HG03196 (cell line): ENCODE results near the gene INTS6L.

Experiments used
- ATAC-seq: cut with Tn5 transposase; IDR thresholded peaks from one replicate; pipeline ENCODE4 v1.9.1; 2021; ENCODE audit not compliant: unreplicated experiment

The INTS6L gene

DNA sequence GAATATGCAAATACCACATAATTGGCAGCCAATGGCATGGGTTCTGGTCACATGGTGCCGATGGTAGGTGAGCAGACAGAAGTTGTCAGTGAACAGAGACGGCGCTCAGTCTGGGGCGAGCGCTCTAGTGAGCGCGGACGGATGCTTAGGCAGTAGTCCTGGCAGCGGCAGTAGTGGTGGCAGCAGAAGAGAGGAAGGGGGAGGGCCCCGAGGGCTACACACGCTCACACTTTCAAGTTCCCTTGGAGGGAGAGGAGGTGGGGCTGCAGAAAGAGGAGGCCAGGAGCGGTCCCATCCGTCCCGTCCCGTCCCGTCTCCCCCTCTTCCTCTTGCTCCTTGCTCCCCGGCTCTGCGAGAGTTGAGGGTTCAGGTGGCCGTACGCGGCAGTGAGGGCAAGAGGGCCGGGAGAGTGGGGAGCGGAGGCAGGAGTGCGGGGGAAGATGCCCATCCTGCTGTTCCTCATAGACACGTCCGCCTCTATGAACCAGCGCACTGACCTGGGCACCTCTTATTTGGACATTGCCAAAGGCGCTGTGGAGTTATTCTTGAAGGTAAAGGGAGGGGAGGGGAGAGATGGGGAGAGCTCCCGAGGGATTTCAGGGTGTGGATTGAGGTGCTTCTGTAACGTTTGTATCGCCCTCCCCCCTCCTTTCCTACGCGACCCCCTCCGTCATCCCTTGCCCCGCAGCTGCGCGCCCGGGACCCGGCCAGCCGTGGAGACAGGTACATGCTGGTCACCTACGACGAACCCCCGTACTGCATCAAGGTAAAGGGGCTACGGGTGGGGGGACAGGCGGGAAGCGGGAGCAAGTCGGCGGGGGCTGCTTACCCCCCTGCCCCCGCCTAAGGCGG, at the start of gene INTS6L:
INTS6L (plus strand) TSS at position 108 of the 852 bp plus-strand sequence; CDS start at position 441, 333 bp downstream.
- ATAC-seq = peak; percentile 88

DNA sequence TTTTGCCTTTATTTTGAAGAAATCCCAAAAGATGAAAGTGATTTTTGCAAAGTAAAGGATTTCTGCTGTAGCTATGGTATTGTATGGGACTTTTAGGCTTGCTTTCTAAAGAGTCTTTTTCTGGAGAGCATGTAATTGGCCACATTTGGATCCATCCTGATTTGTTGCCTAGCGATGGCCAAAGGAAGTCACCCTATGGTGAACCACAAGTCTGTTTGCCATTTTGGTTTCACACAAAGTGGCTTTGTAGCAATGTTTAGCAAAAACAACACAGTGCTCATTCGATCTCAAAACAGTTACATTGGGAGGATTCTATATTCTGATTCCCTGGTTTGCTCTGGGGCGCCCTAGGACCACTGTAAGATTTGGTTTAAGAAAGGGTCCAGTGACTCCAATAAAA, 44.1 kb upstream of the INTS6L start:
- no peak for ATAC-seq

DNA sequence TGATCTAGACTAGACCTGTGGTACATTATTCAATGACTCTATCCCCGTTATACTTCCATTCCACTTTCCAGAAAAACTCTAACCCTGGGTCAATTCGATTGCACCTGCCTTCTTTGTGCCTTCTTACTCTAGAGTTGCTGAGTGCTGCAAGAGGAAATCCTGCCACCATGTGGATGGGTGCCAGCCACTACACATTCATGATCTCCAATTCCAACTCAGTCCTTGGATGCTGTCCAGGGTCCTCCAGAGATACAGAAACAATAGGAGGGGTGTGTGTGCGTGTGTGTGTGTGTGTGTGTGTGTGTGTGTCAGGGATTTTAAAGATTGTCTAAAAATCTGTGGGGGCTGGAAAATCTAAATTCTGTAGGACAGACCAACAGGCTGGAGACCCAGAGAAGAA, 42.9 kb upstream of the INTS6L start:
- no peak for ATAC-seq

DNA sequence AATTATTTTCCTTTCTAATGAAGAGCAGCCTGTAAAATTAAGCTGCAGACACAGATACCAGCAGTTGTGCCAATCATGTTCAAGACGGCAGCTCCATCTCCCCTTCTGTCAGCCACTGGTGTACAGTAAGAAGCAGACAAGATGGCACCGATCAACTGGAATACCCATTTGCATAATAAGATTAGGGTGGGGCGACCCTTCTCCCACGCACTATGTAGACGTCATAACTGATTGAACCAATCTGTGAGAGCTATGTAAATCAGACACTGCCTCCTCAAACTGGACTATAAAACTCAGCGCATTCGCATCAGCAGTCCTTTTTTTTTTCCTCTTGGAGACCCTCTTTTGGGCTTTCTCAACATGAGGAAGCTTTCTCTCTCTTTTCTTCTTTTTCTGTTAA, 40.4 kb upstream of the INTS6L start:
- no peak for ATAC-seq

DNA sequence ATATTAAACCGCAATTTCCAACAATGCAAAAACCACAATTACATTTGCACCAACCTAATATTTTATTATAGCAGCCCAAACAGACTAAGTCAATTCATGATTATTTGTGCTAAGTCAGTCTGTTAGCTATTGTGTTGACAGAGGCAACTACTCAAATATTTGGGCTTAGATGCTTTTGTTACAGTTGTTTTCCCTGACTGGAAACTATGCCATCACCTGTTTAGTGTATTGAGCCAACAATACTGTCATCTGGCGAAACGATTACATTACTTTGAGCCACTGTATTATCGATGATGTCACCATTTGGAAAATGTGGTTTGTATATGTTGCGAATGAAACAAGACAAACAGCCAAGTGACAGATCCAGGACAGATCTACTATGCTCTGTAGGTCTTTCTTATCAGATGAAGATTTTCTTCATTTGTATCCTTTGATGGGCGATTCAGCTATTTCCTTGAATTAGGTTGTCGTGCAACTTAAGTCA, 38.7 kb upstream of the INTS6L start:
- ATAC-seq = no peak

DNA sequence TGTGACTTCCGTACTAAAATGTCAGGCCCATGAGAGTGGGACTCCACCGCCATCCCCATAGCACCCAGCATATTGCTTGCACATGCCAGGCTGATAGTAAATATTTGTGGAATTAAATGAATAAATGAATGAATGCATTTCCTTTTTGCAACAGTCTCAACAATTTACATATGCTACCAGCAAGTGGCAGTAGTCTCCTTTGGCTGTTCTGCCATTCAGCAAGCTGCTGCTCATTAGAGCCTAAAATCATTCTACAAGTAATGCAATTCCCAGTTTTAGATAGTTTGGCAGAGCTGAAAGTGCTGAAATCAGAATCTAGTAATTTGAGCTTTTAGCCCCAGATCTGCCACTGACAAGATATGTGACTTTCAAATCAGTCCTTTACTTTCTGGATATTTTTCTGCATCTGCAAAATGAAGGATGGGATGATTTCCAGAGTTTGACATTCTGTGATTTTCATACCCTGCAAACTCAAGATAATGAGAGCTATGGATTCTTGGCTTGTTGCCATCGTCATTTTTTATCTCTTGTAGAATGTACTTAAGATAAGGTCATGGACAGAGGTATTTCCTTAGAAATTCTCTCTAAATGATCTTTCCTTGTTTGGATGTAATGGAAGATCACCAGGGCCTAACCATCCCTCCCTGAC, 35.7 kb upstream of the INTS6L start:
- no peak for ATAC-seq

- ATAC-seq = peak; percentile 79
These were observed 30.9 kb upstream of the INTS6L start for GRCh38 chrX:135489542-135489941.

DNA sequence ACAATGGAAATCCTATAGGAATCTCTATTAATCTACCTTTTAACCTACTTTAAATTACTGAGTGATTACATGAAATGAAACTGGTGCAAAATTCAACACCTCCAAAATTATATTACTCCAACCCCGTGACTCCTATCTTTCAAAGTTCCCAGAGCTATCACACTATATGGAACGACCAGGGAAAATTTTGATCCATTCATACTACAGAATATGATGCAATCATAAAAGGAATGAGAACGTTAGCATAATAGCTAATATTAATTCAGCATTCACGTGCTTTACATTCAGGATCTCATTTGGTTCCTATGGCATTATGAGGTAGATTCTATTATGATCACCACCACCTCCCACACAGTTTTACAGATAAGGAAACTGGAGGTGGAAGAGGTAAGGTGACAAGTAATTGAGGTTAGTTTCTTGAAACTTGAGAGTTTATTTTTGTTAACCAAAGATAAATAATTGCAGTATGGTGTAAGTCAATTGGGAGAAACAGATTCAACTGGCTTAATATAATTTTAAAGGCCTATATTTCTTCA, 29.4 kb upstream of the INTS6L start:
- ATAC-seq = no peak

DNA sequence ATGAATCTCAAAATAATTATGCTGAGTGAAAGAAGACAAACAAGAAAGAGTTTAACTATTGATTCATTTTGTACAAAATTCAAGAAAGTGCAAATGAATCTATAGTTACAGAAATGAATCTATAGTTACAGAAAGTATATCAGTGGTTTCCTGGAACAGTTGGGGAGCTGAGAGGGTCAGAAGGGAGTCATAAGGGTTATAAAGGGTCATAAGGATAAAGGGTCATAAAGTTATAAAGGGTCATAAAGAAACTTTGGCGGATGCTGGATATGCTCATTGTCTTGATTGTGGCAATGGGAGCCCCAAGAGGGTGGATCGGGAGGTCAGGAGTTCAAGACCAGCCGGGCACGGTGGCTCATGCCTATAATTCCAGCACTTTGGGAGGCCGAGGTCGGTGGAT, 26.0 kb upstream of the INTS6L start:
- no peak for ATAC-seq

DNA sequence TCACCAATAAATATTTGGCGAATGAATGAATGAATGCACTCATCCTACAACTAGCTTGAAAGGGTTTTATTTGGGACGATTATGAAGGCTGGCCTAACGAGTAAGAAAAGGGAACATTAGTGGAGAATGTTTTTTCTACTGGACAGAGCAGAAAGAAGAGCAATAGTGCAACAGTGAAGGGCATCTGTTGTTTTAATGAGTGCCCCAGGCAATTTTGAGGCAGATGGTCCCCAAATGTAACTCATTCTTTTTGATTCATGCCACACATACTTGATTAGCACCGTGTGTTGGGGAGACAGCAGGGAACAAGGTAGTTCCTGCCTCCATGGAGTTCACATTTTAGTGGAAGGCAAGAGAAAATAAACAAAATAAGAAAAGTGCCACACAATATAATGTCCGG, 22.7 kb upstream of the INTS6L start:
- ATAC-seq = no peak

DNA sequence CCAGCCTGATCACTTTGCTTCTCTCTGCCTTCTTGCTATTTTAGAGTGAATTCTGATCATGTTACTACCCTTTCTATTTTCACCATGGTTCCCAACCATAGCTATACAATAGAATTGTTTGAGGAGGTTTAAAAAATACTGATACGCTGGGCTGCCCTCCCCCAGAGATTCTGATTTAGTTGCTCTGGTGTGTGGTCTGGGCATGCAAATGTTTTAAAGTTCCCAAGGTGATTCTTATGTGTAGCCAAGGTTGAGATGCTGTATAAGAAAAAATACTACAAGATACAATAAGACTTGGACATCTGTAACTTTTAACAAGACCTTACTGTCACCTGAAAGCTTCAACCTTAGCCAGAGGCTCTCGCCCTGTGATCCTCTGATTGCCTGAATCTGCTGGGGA, 22.2 kb upstream of the INTS6L start:
- no peak for ATAC-seq

DNA sequence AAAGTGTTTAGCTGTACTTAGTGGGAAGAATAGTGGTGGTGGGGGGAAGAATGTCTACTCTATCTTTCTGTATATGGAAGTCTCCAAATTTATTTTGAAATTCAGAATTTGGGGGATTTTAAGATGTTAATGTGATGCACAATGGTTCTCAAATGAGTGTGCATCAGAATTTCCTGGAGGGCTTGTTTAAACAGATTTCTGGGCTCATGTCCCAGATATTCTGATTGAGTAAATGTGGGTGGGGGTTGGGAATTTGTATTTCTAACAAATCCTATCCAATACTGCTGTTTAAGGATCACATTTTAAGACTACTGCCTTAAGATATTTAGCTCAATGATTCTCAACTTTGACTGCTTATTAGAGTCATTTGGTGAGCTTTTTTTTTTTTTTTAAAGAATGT, 15.1 kb upstream of the INTS6L start:
- no peak for ATAC-seq

DNA sequence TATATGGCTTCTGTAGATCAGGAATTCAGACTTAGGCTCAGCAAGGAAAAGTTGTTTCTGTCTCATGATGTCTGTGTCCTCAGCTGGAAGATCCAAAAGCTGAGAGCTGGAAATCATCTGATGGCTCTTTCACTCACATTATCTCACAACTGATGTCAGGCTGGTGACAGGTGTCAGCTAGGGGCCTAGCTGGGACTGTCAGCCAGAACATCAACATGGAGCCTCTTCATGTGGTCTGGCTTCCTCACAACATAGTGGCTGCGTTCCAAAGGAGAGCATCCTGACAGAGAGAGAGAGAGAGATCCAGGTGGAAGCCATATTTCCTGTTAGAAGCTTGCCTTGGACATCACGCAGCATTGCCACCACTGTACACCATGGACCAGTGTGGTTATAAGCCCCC, 10.6 kb upstream of the INTS6L start:
- no peak for ATAC-seq

DNA sequence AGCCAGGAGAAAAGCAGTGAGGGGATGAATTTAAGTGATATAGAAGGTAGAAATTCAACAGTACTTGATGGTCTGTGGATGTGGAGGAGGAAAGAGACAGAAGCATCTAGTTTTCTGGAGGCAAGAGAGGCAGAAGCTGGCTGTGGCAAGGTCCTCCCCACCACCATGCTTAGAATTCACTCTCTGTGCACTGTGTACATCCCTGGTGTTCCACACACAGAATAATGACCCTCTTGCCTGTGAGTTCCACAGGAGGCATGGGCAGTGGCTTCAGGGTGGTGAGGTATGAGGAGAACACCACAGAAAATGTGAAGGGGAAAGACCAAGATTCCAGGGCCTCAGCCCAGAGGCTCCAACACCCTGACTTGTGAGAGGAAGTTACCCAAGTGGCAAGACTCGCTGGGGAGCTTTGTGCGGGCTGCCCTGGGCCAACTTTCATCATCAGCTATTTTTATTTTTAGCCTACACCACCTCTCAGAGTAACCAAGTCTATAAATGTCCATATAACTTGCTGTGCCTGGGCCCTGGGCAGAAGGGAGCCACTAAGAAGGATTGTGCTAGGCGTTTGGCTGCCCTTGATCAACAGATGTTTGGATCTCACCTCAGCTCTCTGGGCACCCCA, 7.8 kb upstream of the INTS6L start:
- no peak for ATAC-seq

DNA sequence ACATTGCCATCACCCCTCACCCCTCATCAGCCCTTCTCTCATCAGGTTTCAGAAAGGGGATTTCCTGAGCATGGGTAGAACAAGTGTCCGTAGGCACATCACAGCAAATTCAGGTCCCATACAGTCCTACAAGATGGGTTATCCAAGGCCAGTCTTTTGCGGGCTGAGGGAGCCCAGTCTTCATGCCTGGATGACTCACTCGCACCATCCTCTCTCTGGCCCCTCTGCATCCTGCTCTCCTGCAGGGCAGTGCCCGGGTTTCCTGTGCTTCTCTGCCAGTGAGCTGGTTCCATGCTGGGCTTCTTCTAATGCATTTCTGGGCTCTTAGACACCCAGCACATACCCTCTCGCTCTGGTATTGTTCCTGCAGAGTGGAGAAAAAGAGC, 7.3 kb upstream of the INTS6L start:
- ATAC-seq = no peak

- ATAC-seq = no peak
These were observed 4.1 kb upstream of the INTS6L start for GRCh38 chrX:135516376-135516775.

GRCh38 chrX:135518161-135518560, 2.3 kb upstream of the INTS6L start:
- no peak for ATAC-seq

DNA sequence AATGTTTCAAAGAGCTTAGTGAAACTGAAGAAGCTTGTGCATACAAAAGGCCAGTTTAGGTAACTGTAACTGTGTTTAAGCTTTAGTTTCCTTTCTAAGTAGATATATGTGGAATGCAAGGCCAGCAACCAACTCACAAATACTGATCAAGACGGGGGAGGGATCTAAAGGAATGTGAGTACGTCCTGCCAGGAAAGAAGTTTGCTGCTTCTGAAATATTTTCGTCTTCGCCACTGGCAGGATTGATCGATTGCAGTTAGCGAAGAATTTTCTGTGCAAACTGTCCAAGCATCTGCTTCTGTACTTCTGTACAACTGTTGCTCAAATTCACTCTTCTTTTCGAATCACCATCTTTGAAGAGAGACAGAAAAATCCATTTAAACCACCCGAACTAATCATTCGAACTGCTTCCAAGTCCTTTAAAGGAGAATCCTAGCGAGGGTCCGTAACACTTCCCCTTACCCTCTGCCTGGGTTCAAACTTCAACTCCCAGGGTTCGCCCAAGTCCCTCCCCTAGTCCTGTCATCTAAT, 373 bp upstream of the INTS6L start:
- ATAC-seq = no peak

GRCh38 chrX:135521405-135522131, 1.1 kb downstream of the INTS6L start:
- ATAC-seq = peak; percentile 64

GRCh38 chrX:135522132-135522530, 1.7 kb downstream of the INTS6L start:
- no peak for ATAC-seq
